HG03280 (cell line): ENCODE data around the gene GBX2.

Experiments
- ATAC-seq: cut with Tn5 transposase; IDR thresholded peaks from one replicate; pipeline ENCODE4 v1.9.1; 2021; ENCODE audit warnings: mild to moderate bottlenecking, moderate library complexity; ENCODE audit not compliant: unreplicated experiment

GBX2 gene

GRCh38 chr2:236119476-236119875 lies 48.7 kb downstream of the GBX2 start:
- no peak for ATAC-seq

- no peak for ATAC-seq
Observed at GRCh38 chr2:236119003-236119402, 49.2 kb downstream of the GBX2 start.

GRCh38 chr2:236117861-236118269 lies 50.3 kb downstream of the GBX2 start:
- ATAC-seq = no peak

DNA sequence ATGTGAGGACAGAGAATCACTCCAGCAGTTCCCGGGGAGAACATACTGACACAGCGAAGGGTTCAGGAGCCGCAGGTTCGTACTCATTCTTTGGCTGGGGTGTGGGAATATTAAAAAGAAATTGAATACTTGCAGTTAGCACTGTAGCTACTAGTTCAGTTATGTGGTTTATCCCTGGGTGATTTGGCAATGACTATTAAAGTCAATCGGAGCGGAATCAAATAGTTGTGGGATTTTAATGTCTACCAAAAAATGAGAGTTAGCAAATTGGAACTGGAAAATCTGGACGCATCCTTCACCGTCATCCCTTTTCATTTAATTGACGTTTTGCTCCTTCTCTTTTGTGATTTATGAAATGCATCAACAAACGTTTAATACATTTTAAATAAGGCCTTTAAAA lies 50.8 kb downstream of the GBX2 start:
- no peak for ATAC-seq
